GM18861 (cell line): ENCODE measurements around the gene GAGE12E.
"Not testable (repeated sequence)": the region's sequence is repeated elsewhere in the genome, so short reads cannot be mapped to it uniquely, and the experiment has no call there.

Experiments
- ATAC-seq: cut with Tn5 transposase; IDR thresholded peaks from one replicate; pipeline ENCODE4 v1.9.1; 2021; ENCODE audit not compliant: unreplicated experiment

Gene GAGE12E

GRCh38 chrX:49550989-49551388 lies at the start of gene GAGE12E:
Gene GAGE12E, plus strand, starts transcription at chrX:49551289. Its CDS starts 1,155 bp downstream, at chrX:49552444.
- ATAC-seq: not testable (repeated sequence)

GRCh38 chrX:49531877-49532276 lies 19.2 kb upstream of the GAGE12E start, which contains the start of gene GAGE12C:
Gene GAGE12C, plus strand, starts transcription at chrX:49532177. Its CDS starts 1,155 bp downstream, at chrX:49533332.
- not testable (repeated sequence) for ATAC-seq

GRCh38 chrX:49541433-49541832 lies 9.7 kb upstream of the GAGE12E start, which contains the start of gene GAGE12D:
Gene GAGE12D, plus strand, starts transcription at chrX:49541733. Its CDS starts 1,155 bp downstream, at chrX:49542888.
- ATAC-seq: not testable (repeated sequence)

GRCh38 chrX:49560542-49560941 lies 9.5 kb downstream of the GAGE12E start, which contains the start of gene GAGE12F:
Gene GAGE12F, plus strand, starts transcription at chrX:49560842. Its CDS starts 1,155 bp downstream, at chrX:49561997.
- not testable (repeated sequence) for ATAC-seq

- not testable (repeated sequence) for ATAC-seq
Observed at GRCh38 chrX:49568728-49569127, 17.6 kb downstream of the GAGE12E start.

- not testable (repeated sequence) for ATAC-seq
Observed at GRCh38 chrX:49569152-49569551, 18.1 kb downstream of the GAGE12E start.

GRCh38 chrX:49570100-49570499 lies 19.0 kb downstream of the GAGE12E start, which contains the start of gene GAGE12G:
Gene GAGE12G, plus strand, starts transcription at chrX:49570400. Its CDS starts 1,155 bp downstream, at chrX:49571555.
- ATAC-seq: not testable (repeated sequence)

- ATAC-seq: not testable (repeated sequence)
Observed at GRCh38 chrX:49579649-49580048, 28.6 kb downstream of the GAGE12E start, which contains the start of gene GAGE12H. Gene GAGE12H, plus strand, starts transcription at chrX:49579949. Its CDS starts 1,155 bp downstream, at chrX:49581104.

GRCh38 chrX:49589196-49589595 lies 38.1 kb downstream of the GAGE12E start, which contains the start of gene GAGE2A:
Gene GAGE2A, plus strand, starts transcription at chrX:49589496. Its CDS starts 1,155 bp downstream, at chrX:49590651.
- not testable (repeated sequence) for ATAC-seq

- not testable (repeated sequence) for ATAC-seq
Observed at GRCh38 chrX:49589769-49590478, 38.8 kb downstream of the GAGE12E start.

GRCh38 chrX:49590488-49590887 lies 39.4 kb downstream of the GAGE12E start:
- ATAC-seq: not testable (repeated sequence)

- ATAC-seq: not testable (repeated sequence)
Observed at GRCh38 chrX:49598720-49599119, 47.6 kb downstream of the GAGE12E start, which contains the start of gene GAGE1. Gene GAGE1, plus strand, starts transcription at chrX:49599020. Its CDS starts 1,155 bp downstream, at chrX:49600175.
